ENCODE measurements around the gene PRM1.

The PRM1 gene

GRCh38 chr16:11245988-11246387 is 35.1 kb downstream of the PRM1 start:
- Mint-ChIP-seq H3K27me3 (no peaks in the 10 kb centered on the region), H3K4me1 (peaks cover 54% of the 10 kb centered on the region), H3K9me3 (no peaks in the 10 kb centered on the region), H3K4me3 (no peak overlapping the region), H3K27ac (no peak overlapping the region)
- DNase-seq (peak in 1 of 2 donors; percentile 58), ATAC-seq (peak; percentile 67)

- H3K4me1 Mint-ChIP-seq: peaks cover 47% of the 10 kb centered on the region
- DNase-seq (no peak), ATAC-seq (no peak)
- peak overlapping the region in 1 of 2 donors; percentile 1 for H3K27ac Mint-ChIP-seq
- no peak overlapping the region for H3K4me3 Mint-ChIP-seq
- H3K27me3 Mint-ChIP-seq: no peaks in the 10 kb centered on the region
- no peaks in the 10 kb centered on the region for H3K9me3 Mint-ChIP-seq
Observed at GRCh38 chr16:11245222-11245737, 35.9 kb downstream of the PRM1 start.

GRCh38 chr16:11242658-11243057 is 38.5 kb downstream of the PRM1 start:
- Mint-ChIP-seq H3K27ac (no peak overlapping the region), H3K27me3 (no peaks in the 10 kb centered on the region), H3K4me3 (no peak overlapping the region), H3K4me1 (peaks cover 33% of the 10 kb centered on the region), H3K9me3 (no peaks in the 10 kb centered on the region)
- DNase-seq: no peak
- no peak for ATAC-seq

GRCh38 chr16:11241480-11242204 is 39.5 kb downstream of the PRM1 start:
- Mint-ChIP-seq H3K9me3 (no peaks in the 10 kb centered on the region), H3K27ac (no peak overlapping the region)
- DNase-seq: no peak

GRCh38 chr16:11240636-11241473 is 40.3 kb downstream of the PRM1 start:
- peaks cover 25% of the 10 kb centered on the region for H3K4me1 Mint-ChIP-seq
- H3K27ac Mint-ChIP-seq: peak overlapping the region in 1 of 2 donors; percentile 60
- H3K4me3 Mint-ChIP-seq: peak overlapping the region in 1 of 2 donors; percentile 49
- DNase-seq: no peak
- H3K9me3 Mint-ChIP-seq: no peaks in the 10 kb centered on the region
- ATAC-seq: peak; percentile 22
- H3K27me3 Mint-ChIP-seq: no peaks in the 10 kb centered on the region

More at GRCh38 chr16:11241480-11242204, 39.5 kb downstream of the PRM1 start:
- Mint-ChIP-seq H3K27me3 (no peaks in the 10 kb centered on the region), H3K4me3 (no peak overlapping the region), H3K4me1 (peaks cover 30% of the 10 kb centered on the region)
- ATAC-seq: no peak

GRCh38 chr16:11239644-11240632 is 41.2 kb downstream of the PRM1 start:
- Mint-ChIP-seq H3K27me3 (no peaks in the 10 kb centered on the region), H3K27ac (peak overlapping the region; percentile 35 to 80), H3K9me3 (no peaks in the 10 kb centered on the region), H3K4me1 (peaks cover 24% of the 10 kb centered on the region), H3K4me3 (peak overlapping the region in 1 of 2 donors; percentile 49)
- no peak for DNase-seq
- peak; percentile 62 for ATAC-seq

GRCh38 chr16:11238272-11239202 is 42.6 kb downstream of the PRM1 start:
- Mint-ChIP-seq H3K4me1 (peaks cover 38% of the 10 kb centered on the region), H3K27ac (no peak overlapping the region), H3K27me3 (no peaks in the 10 kb centered on the region), H3K9me3 (no peaks in the 10 kb centered on the region), H3K4me3 (no peak overlapping the region)
- DNase-seq (no peak), ATAC-seq (no peak)

- H3K4me3 Mint-ChIP-seq: no peak overlapping the region
- DNase-seq (no peak), ATAC-seq (no peak)
- no peaks in the 10 kb centered on the region for H3K27me3 Mint-ChIP-seq
- peak overlapping the region in 1 of 2 donors; percentile 14 for H3K27ac Mint-ChIP-seq
- no peaks in the 10 kb centered on the region for H3K9me3 Mint-ChIP-seq
- peaks cover 57% of the 10 kb centered on the region for H3K4me1 Mint-ChIP-seq
Observed at GRCh38 chr16:11236461-11237254, 44.5 kb downstream of the PRM1 start.

GRCh38 chr16:11235703-11235991 is 45.5 kb downstream of the PRM1 start:
- H3K27ac Mint-ChIP-seq: no peak overlapping the region
- DNase-seq (no peak), ATAC-seq (no peak)
- no peaks in the 10 kb centered on the region for H3K9me3 Mint-ChIP-seq
- H3K4me1 Mint-ChIP-seq: peaks cover 67% of the 10 kb centered on the region
- no peak overlapping the region for H3K4me3 Mint-ChIP-seq
- no peaks in the 10 kb centered on the region for H3K27me3 Mint-ChIP-seq

GRCh38 chr16:11234884-11235702 is 46.0 kb downstream of the PRM1 start:
- no peak for ATAC-seq
- Mint-ChIP-seq H3K27ac (no peak overlapping the region), H3K4me3 (peak overlapping the region in 1 of 2 donors; percentile 8), H3K4me1 (peaks cover 71% of the 10 kb centered on the region), H3K27me3 (no peaks in the 10 kb centered on the region), H3K9me3 (no peaks in the 10 kb centered on the region)
- DNase-seq: no peak

- Mint-ChIP-seq H3K27ac (peak overlapping the region; percentile 98 to 99), H3K4me3 (peak overlapping the region; percentile 75 to 77), H3K4me1 (peaks cover 83% of the 10 kb centered on the region), H3K9me3 (no peaks in the 10 kb centered on the region), H3K27me3 (no peaks in the 10 kb centered on the region)
- DNase-seq: peak; percentile 62 to 85
- peak; percentile 59 for ATAC-seq
Observed at GRCh38 chr16:11233727-11234376, 47.3 kb downstream of the PRM1 start.

GRCh38 chr16:11232852-11233726 is 48.0 kb downstream of the PRM1 start:
- peak; percentile 92 to 98 for DNase-seq
- Mint-ChIP-seq H3K4me3 (peak overlapping the region; percentile 75 to 77), H3K27ac (peak overlapping the region; percentile 98 to 99), H3K4me1 (peaks cover 88% of the 10 kb centered on the region), H3K9me3 (no peaks in the 10 kb centered on the region), H3K27me3 (no peaks in the 10 kb centered on the region)
- peak; percentile 88 for ATAC-seq
